Calu3 (cell line): Measurements from ENCODE around the gene SPEM3. TPM values are rescaled to one million over a fixed set of nuclear protein-coding genes. Genes with fewer than 3 reads are reported as not detected.
A peak's percentile ranks its signal among the peaks of the same experiment; 100 is the strongest.
"Not testable (repeated sequence)": the region's sequence is repeated elsewhere in the genome, so short reads cannot be mapped to it uniquely, and the experiment has no call there.

Experiments
- BruUV-seq: library from RNA; stranded (reverse); fragments of 400-500 nt; replicated peaks from 2 replicates; lab custom pipeline; 2021; lab: Mats Ljungman, UMichigan
- CTCF ChIA-PET: fragments of 300-600 bp; sonication (Branson Sonifier 250); formaldehyde crosslinking; loops from one replicate; lab custom pipeline; 2022; ENCODE audit warnings: antibody characterized with exemption; lab: Charles Lee
- DNase-seq: peaks from one replicate; pipeline ENCODE4 v3.0.0; 2022
- H3K27ac Mint-ChIP-seq: one replicate; pipeline ENCODE4 v1.8.0; 2022; ENCODE audit warnings: mixed read lengths; ENCODE audit not compliant: unreplicated experiment
- H3K27me3 Mint-ChIP-seq: one replicate; pipeline ENCODE4 v1.8.0; 2022; ENCODE audit warnings: mixed read lengths; ENCODE audit not compliant: unreplicated experiment
- H3K36me3 Mint-ChIP-seq: one replicate; pipeline ENCODE4 v1.8.0; 2022; ENCODE audit warnings: mild to moderate bottlenecking, moderate library complexity, mixed read lengths; ENCODE audit not compliant: insufficient read depth, unreplicated experiment
- H3K4me1 Mint-ChIP-seq: one replicate; pipeline ENCODE4 v1.8.0; 2022; ENCODE audit warnings: mild to moderate bottlenecking, low read depth, mixed read lengths; ENCODE audit not compliant: unreplicated experiment
- H3K4me3 Mint-ChIP-seq: one replicate; pipeline ENCODE4 v1.8.0; 2022; ENCODE audit warnings: mild to moderate bottlenecking, low read depth, moderate library complexity, mixed read lengths; ENCODE audit not compliant: unreplicated experiment
- H3K9me3 Mint-ChIP-seq: one replicate; pipeline ENCODE4 v1.8.0; 2022; ENCODE audit warnings: low read depth, mixed read lengths; ENCODE audit not compliant: unreplicated experiment
- CTCF ChIP-seq: fragments of 200-600 bp; IDR thresholded peaks from one replicate; pipeline ENCODE4 v1.8.0; 2022; ENCODE audit warnings: antibody characterized with exemption; ENCODE audit not compliant: unreplicated experiment
- intact Hi-C: fragments of 100-400 bp; cut with micrococcal nuclease; formaldehyde crosslinking; loops from one replicate; pipeline ENCODE4 v1.10.0; 2022; ENCODE audit not compliant: unreplicated experiment
- total RNA-seq: library from RNA; stranded (reverse); gene quantifications from 2 replicates; pipeline ENCODE4 v1.2.3, GENCODE V29; 2022

The SPEM3 gene
- total RNA-seq, 1 experiment from 2014 or later: not detected

GRCh38 chr17:7479213-7480088 lies 50.8 kb downstream of the SPEM3 start, which contains the start of gene ZBTB4:
Gene ZBTB4 (minus strand): TSS chr17:7479631. CDS start chr17:7466801, 12,830 bp downstream.
- Mint-ChIP-seq H3K27me3 (no peaks in the 10 kb centered on the region), H3K4me1 (peaks cover 47% of the 10 kb centered on the region), H3K4me3 (peak within 1 kb of the TSS; percentile 74), H3K36me3 (peaks cover 55% of the 10 kb centered on the region), H3K27ac (peak within 1 kb of the TSS; percentile 76), H3K9me3 (peaks cover 3% of the 10 kb centered on the region)
- BruUV-seq: no TSS peak
- CTCF ChIA-PET: interaction anchor here (1.1 to 1.4 kb wide), 3 partner anchors 43 to 123 kb away, joined by 3 to 5 read pairs (median 3); no protein-coding TSS in a partner anchor
- no peak for TF ChIP-seq CTCF
- intact Hi-C loops: loop anchor here (5.0 kb wide), 1 partner anchor 42 kb away; the partner anchor contains the start of genes FGF11 and TMEM102
- DNase-seq: peak; percentile 43

- Mint-ChIP-seq H3K9me3 (peaks cover 3% of the 10 kb centered on the region), H3K27me3 (no peaks in the 10 kb centered on the region), H3K36me3 (peaks cover 61% of the 10 kb centered on the region), H3K4me1 (peaks cover 47% of the 10 kb centered on the region), H3K27ac (peak overlapping the region; percentile 76), H3K4me3 (peak overlapping the region; percentile 74)
- intact Hi-C loops: no loop called here
- no peak for DNase-seq
- no peak for TF ChIP-seq CTCF
- no TSS peak for BruUV-seq
- CTCF ChIA-PET: interaction anchor here (1.4 kb wide), 1 partner anchor 124 kb away, joined by 3 read pairs; no protein-coding TSS in a partner anchor
Observed at GRCh38 chr17:7480089-7480384, 51.4 kb downstream of the SPEM3 start.

GRCh38 chr17:7481275-7481674 lies 52.6 kb downstream of the SPEM3 start, which contains the start of gene SLC35G6:
Gene SLC35G6 (plus strand): TSS chr17:7481446. CDS start chr17:7481517, 71 bp downstream.
- BruUV-seq, DNase-seq, intact Hi-C loops, H3K9me3 Mint-ChIP-seq, CTCF ChIA-PET, H3K27me3 Mint-ChIP-seq: not testable (repeated sequence)
- peaks cover 51% of the 10 kb centered on the region for H3K4me1 Mint-ChIP-seq
- H3K36me3 Mint-ChIP-seq: peaks cover 66% of the 10 kb centered on the region
- peak within 1 kb of the TSS; percentile 76 for H3K27ac Mint-ChIP-seq
- H3K4me3 Mint-ChIP-seq: peak within 1 kb of the TSS; percentile 74

GRCh38 chr17:7481842-7482741 lies 53.4 kb downstream of the SPEM3 start:
- peaks cover 48% of the 10 kb centered on the region for H3K4me1 Mint-ChIP-seq
- peak overlapping the region; percentile 96 for H3K27ac Mint-ChIP-seq
- BruUV-seq, DNase-seq, CTCF ChIA-PET, intact Hi-C loops, H3K9me3 Mint-ChIP-seq, H3K27me3 Mint-ChIP-seq: not testable (repeated sequence)
- H3K36me3 Mint-ChIP-seq: peaks cover 65% of the 10 kb centered on the region
- peak overlapping the region; percentile 93 for H3K4me3 Mint-ChIP-seq

Other genes starting within 250 kb of the SPEM3 start
- 0.26 TPM in 1 of 2 replicates, not detected in the other for gene ASGR1, start 249.5 kb upstream of the SPEM3 start, total RNA-seq
- 2.0 and 4.6 TPM in 2 replicates for gene DLG4, start 209.0 kb upstream of the SPEM3 start, total RNA-seq
- 552 and 615 TPM in 2 replicates for gene ACADVL, start 208.9 kb upstream of the SPEM3 start, total RNA-seq
- gene DVL2, start 194.3 kb upstream of the SPEM3 start, total RNA-seq: 44.8 and 45.7 TPM in 2 replicates
- 30.2 and 31.6 TPM in 2 replicates for gene PHF23, start 189.4 kb upstream of the SPEM3 start, total RNA-seq
- gene GABARAP, start 186.4 kb upstream of the SPEM3 start, total RNA-seq: 183 and 188 TPM in 2 replicates
- gene CTDNEP1, start 177.1 kb upstream of the SPEM3 start, total RNA-seq: 85.2 and 85.3 TPM in 2 replicates
- 20.3 and 21.3 TPM in 2 replicates for gene ELP5, start 176.6 kb upstream of the SPEM3 start, total RNA-seq
- 266 and 314 TPM in 2 replicates for gene CLDN7, start 166.4 kb upstream of the SPEM3 start, total RNA-seq
- 0.19 and 0.20 TPM in 2 replicates for gene SLC2A4, start 147.1 kb upstream of the SPEM3 start, total RNA-seq
- 0.24 and 0.49 TPM in 2 replicates for gene YBX2, start 134.2 kb upstream of the SPEM3 start, total RNA-seq
- gene EIF5A, start 121.2 kb upstream of the SPEM3 start, total RNA-seq: 608 and 648 TPM in 2 replicates
- 59.6 and 61.1 TPM in 2 replicates for gene GPS2, start 113.5 kb upstream of the SPEM3 start, total RNA-seq
- 31.9 and 33.0 TPM in 2 replicates for gene NEURL4, start 99.5 kb upstream of the SPEM3 start, total RNA-seq
- 4.1 TPM in 1 of 2 replicates, not detected in the other for gene ACAP1, start 92.3 kb upstream of the SPEM3 start, total RNA-seq
- 8.5 and 9.9 TPM in 2 replicates for gene KCTD11, start 76.7 kb upstream of the SPEM3 start, total RNA-seq
- gene TMEM95, start 73.7 kb upstream of the SPEM3 start, total RNA-seq: not detected in 2 replicates
- 7.0 and 8.6 TPM in 2 replicates for gene TNK1, start 47.8 kb upstream of the SPEM3 start, total RNA-seq
- 21.9 and 26.3 TPM in 2 replicates for gene PLSCR3, start 34.3 kb upstream of the SPEM3 start, total RNA-seq
- gene TMEM256, start 24.8 kb upstream of the SPEM3 start, total RNA-seq: 47.8 and 51.5 TPM in 2 replicates
- 13.9 and 14.6 TPM in 2 replicates for gene NLGN2, start 21.0 kb upstream of the SPEM3 start, total RNA-seq
- gene SPEM1, start 8.5 kb upstream of the SPEM3 start, total RNA-seq: not detected in 2 replicates
- gene SPEM2, start 3.2 kb upstream of the SPEM3 start, total RNA-seq: not detected in 2 replicates
- 8.5 TPM in 2 replicates for gene TMEM102, start 6.6 kb downstream of the SPEM3 start, total RNA-seq
- gene FGF11, start 10.7 kb downstream of the SPEM3 start, total RNA-seq: 1.2 and 2.1 TPM in 2 replicates
- gene CHRNB1, start 16.2 kb downstream of the SPEM3 start, total RNA-seq: 2.4 and 3.0 TPM in 2 replicates
- gene ZBTB4, start 50.8 kb downstream of the SPEM3 start, total RNA-seq: 27.2 and 28.1 TPM in 2 replicates
- not detected in 2 replicates for gene SLC35G6, start 52.6 kb downstream of the SPEM3 start, total RNA-seq
- 89.0 and 99.3 TPM in 2 replicates for gene POLR2A, start 55.5 kb downstream of the SPEM3 start, total RNA-seq
- gene TNFSF12, start 120.2 kb downstream of the SPEM3 start, total RNA-seq: 7.7 and 8.4 TPM in 2 replicates
- 19.7 and 25.7 TPM in 2 replicates for gene TNFSF13, start 129.9 kb downstream of the SPEM3 start, total RNA-seq
- 52.0 and 54.3 TPM in 2 replicates for gene SENP3, start 133.1 kb downstream of the SPEM3 start, total RNA-seq
- gene CD68, start 150.8 kb downstream of the SPEM3 start, total RNA-seq: 28.6 and 50.0 TPM in 2 replicates
- 34.6 and 36.3 TPM in 2 replicates for gene MPDU1, start 155.0 kb downstream of the SPEM3 start, total RNA-seq
- not detected in 2 replicates for gene SOX15, start 161.2 kb downstream of the SPEM3 start, total RNA-seq
- gene FXR2, start 186.0 kb downstream of the SPEM3 start, total RNA-seq: 30.3 and 30.9 TPM in 2 replicates
- 15.9 and 16.6 TPM in 2 replicates for gene SAT2, start 199.0 kb downstream of the SPEM3 start, total RNA-seq
- gene SHBG, start 201.3 kb downstream of the SPEM3 start, total RNA-seq: 0.39 TPM in 1 of 2 replicates, not detected in the other
- not detected in 2 replicates for gene ATP1B2, start 222.1 kb downstream of the SPEM3 start, total RNA-seq